DLD1 (cell line): ENCODE results near the gene APBA2.

ENCODE experiments used
- in situ Hi-C: cut with HindIII; loops from 2 replicates; pipeline ENCODE4 v1.10.0; 2017; ENCODE audit warnings: low sequenced_read_pairs

Gene APBA2

DNA sequence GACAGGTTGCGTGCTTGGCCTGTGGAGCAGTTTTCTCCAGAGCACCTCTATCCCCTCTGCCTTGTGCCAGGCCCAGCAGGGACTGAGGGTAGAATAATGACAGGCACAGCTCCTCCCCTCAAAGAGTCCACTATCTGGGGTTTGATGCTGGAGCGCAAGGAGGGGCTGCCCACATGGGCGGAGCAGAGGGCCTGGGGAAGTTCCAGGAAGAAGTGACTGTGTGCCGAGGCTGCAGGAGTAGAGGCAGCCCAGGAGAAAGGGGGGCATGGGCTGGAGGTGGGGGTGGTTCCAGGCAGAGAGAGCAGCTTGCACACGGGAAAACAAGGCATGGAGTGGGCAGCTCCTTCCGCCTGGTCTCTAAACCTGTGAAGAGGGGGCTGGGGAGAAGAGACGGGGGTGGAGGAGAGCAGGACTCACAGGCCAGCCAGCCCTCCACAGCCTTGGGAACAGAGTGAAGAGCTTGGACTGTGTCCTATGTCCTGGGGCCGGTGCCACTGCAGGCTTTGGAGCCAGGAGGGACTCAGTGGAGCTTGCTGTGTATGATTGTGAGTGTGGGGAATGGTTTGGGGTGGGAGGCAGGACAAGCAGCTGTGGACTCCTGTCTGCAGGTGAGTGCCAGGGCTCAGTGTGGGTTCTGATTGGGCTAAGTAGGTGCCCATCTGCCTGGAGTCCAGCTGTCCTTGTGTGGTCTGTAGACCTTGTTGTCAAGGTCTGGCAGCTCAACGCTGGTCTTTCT lies 48.1 kb downstream of the APBA2 start:
- in situ Hi-C loops = no loop called here

- in situ Hi-C loops = no loop called here
Observed at GRCh38 chr15:28934645-28935044, 48.9 kb downstream of the APBA2 start.

DNA sequence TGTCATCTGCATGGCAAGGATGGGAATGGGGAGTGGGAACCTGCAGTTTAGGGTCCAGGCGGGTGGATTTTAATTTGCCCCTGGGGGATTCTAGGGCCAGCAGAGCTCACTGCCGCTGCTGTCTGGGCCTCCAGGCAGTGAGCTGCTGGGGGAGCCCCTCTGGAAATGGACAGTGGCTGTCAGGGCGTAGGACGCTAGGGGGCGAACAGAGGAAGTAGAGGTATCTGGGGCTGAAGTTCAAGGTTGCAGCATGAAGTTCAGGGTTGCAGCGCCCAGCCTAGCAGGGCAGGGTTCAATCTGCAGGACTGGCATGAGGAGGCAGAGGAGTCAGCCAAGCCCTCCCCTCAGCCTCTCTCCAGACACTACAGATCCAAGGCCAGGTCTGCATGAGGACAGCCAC lies 49.5 kb downstream of the APBA2 start:
- in situ Hi-C loops = no loop called here

DNA sequence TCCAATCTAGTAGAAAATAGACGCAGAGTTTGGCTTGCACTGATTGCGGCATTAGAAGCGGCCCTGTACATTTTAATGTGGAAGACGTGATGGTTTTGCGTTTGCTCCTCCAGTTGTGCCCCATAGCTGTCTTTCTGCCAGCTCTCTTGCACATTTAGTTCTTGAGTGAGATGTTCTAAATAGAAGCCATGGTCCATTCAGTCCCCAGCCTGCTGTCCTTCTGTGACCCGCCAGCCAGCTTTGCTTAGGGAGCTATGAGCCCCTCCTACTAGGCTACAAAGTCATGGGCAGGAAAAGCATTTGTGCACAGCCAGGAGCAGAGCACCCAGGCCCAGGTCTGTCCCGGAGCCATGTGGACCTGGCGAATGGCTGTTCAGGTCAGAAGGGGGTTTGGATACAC lies 50.3 kb downstream of the APBA2 start:
- in situ Hi-C loops = no loop called here

DNA sequence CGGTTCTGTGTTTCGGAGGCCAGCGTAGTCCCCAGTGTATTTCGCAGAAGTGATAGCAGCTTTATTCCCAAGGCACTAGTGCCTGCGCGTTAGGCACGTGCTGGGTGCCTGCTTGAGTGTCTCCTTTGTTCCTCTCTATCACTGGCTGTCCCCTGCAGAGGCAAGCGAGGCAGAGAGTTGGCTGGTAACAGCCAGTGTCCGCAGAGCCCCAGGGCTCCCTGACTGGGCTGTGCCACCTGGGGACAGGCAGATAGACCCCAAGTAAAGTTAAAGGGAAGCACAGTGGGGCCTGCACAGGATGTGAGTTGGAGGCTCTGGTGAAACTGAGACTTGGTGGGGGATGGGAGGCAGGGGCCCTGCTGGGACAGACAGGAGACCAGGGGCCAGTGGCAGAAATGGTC lies 50.7 kb downstream of the APBA2 start:
- in situ Hi-C loops = no loop called here

DNA sequence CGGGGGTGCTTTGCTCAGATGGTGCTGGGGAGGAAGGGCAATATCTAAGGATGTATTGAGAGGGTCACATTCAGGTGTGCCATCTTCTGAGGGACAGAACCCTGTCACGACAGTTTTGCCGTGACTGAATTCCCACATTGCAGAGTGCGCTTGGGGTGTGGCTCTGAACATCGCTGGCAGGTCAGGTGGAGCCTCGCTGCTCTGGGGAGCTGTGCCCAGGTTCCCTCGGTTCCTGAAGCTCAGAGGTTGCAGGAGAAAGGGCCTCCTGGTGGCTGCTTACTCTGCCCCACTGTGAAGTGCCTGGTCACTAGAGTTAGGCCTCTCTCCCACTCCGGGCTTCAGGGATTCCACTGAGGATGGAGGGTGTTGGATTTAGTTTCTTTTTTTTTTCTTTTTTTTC lies 51.5 kb downstream of the APBA2 start:
- in situ Hi-C loops = no loop called here

DNA sequence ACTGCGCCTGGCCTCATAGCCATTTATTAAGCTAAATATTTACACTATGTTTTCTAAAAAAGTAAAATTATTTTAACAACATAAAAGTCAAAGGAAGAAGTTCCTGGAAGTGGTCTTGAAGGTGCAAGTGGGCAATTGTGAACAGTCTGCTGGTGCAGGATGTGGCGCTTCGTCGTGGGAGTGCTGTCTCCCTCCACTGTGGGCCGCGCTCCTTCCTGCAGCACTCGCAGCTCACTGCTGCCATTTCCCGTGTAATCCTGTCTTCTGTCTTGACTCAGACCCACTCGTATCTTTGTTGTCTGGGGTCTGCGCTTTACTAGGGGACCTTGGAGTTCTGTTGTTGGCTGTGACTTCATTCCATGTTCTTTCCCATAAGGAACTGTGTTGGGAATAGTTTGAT lies 56.3 kb downstream of the APBA2 start:
- in situ Hi-C loops = no loop called here

DNA sequence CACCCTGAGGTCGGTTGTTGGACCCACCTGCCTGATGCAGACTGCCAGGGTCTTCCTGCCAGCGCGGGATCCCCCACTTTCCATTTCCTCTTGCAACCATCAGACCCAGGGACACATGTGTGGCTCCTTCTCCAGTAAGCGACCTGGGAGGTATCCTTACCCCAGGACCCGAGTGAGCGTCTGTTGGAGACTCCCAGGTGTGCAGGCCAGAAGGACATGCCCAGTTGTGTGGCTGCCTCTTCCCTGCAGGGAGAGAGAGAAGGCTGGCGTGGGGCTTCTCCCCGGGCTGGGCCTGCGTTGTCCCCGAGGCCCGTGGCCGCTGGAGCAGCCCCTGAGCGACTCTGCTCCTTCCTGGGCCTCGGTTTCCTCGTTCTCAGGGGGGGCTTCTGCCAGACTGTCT lies 56.8 kb downstream of the APBA2 start:
- in situ Hi-C loops = no loop called here

GRCh38 chr15:28943146-28943545 lies 57.4 kb downstream of the APBA2 start:
- in situ Hi-C loops = no loop called here

DNA sequence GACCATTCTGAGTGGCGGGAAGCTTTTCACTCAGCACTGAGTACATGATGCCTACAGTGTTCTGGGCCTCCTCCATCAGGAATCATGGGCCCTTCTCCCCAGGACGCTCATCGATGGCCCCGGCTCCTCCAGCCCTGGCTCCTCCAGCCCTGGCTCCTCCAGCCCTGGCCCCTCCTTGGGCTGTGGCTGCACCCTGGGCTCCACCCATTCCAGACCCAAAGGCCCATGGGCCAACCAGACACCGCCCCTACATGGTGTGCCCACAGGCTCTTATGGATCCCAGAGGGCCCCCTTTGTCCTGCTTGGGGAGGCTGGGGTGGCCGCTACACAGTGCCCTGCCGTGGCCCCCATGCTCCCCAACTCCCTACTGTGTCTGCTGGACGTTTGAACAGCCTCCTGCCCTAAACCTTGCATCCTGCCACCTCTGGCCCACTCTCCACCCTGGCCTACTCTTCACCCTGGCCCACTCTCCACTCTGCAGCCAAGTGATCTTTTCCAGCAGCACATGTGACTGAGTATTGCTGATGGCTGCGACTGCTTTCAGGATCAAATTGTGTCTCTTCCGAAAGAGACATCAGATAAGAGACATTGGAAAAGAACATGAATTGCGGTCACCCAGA lies 57.9 kb downstream of the APBA2 start:
- in situ Hi-C loops = no loop called here

DNA sequence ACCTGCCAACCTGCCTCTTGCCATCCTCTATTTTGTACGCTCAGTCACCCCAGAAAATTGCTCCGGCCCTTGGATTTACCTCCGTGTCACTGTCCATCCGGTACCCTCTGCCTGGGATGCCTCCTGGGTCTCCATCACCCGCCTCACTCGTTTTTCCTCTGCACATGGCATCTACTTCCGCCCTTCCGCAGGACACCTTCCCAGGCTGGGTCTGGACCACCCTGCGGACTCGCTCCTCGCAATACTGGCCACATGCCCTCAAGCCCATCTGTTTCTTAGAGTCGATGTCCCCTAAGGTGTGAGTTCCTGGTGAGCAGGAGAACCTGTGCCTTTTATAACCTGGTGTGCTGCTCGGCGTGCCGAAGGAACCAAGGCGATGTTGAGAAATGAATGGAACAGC lies 58.5 kb downstream of the APBA2 start:
- in situ Hi-C loops = no loop called here

DNA sequence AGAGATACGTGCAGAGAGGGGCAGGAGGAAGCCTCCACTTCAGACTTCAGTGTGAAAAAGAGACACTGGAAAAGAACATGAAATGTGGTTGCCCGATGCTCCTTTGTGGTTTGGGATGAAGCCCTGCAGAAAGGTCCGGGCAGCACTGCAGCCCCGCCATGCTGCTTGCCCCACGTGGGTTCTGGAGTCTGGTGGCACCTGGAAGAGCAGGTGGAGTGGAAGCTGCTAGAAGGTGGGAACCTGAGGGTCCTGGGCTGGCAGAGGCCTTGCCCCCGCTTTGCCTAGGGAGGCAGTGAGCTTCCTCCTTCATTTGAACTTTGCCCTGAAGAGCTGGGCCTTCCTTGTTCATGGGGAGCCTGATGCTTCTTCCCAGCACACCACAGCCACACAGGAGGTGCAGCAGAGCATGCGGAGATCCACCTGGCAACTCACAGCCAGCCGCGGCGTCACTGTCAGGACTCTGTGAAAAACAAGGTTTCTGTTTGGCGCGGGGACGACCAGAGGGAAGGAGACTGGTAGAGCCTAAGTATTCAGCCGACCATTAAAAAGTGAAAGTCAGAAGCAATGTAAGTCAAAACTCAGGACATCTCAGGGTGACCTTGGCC lies 59.0 kb downstream of the APBA2 start:
- in situ Hi-C loops = no loop called here

- in situ Hi-C loops = no loop called here
Observed at GRCh38 chr15:28945626-28946230, 60.0 kb downstream of the APBA2 start.

- in situ Hi-C loops = no loop called here
Observed at GRCh38 chr15:28946803-28947202, 61.0 kb downstream of the APBA2 start.

DNA sequence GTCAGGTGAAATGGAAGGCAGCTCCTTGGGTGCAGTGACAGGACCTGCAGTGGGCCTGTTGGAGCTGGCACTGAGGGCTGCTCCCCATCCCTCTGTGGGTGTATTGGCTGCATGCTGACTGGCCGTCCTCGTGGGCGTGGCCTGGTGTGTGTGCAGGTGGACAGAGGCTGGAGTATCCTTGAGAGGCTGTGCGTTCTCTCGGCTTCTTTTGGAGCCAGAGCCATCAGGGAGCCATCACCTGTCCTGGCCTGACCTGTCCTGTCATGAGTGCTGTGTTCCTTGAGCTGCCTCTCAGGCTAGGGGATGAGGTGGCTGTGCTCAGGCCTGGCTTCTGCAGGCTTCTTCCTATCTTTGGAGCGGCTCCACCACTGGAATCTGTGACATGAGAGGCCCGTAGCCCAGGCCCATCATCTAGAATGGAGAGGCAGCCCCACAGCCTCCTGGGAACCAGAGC lies 61.5 kb downstream of the APBA2 start:
- in situ Hi-C loops = no loop called here

GRCh38 chr15:28948036-28948435 lies 62.3 kb downstream of the APBA2 start:
- in situ Hi-C loops = no loop called here

- in situ Hi-C loops = no loop called here
Observed at GRCh38 chr15:28950916-28951315, 65.1 kb downstream of the APBA2 start.

DNA sequence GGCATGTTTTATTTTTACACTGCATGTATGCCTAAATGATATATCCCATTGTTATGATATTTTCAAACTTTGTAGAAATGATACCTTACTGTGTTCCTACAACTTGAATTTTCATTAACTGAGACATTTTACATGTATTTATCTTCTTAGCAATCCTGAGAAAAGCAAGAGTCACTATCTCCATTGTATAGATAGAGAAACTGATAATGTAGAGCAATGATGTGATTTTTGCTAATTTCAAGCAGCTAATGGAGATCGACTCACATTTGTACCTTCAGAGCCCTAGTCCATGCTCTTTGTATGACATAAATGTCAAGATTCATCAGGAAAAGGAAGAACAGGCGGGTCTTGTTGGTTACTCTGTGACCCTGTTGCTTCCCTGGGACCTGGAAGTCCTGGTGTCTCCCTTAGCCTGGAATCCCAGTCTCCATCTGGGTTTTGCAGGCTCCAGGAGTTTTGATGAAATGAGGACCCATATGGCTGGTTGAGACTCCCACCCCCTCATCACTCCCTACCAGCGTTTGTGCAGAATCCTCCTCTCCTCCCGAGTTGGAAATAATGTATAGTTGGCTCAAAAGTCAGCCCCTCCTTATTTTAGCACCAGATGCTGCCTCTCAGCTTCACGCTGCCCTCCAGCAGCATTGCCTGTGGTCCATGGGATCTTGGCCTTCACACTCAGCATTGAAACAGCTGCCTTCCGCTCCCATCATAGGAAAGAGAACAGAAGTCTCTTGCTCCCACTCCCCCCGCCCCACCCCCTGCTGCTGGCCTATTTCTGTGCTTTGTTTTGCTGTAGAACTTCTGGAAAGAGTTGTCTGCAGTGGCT lies 67.1 kb downstream of the APBA2 start:
- in situ Hi-C loops = no loop called here

- in situ Hi-C loops = no loop called here
Observed at GRCh38 chr15:28953573-28954195, 67.9 kb downstream of the APBA2 start.

GRCh38 chr15:28954466-28955159 lies 68.8 kb downstream of the APBA2 start:
- in situ Hi-C loops = no loop called here
